Progenitor cell of endocrine pancreas (in vitro differentiated cells): Measurements from ENCODE around the gene SPATS2L. TPM values are rescaled to one million over a fixed set of nuclear protein-coding genes. Genes with fewer than 3 reads are reported as not detected.
A peak's percentile ranks its signal among the peaks of the same experiment; 100 is the strongest.

Source experiments
- DNase-seq: peaks from one replicate; pipeline ENCODE4 v3.0.0; 2021; ENCODE audit warnings: low spot score; ENCODE audit not compliant: unreplicated experiment
- H3K27ac Mint-ChIP-seq: 2 replicates; pipeline ENCODE4 v1.8.0; 2021; ENCODE audit warnings: mild to moderate bottlenecking, moderate library complexity, mixed read lengths
- H3K27me3 Mint-ChIP-seq: 2 replicates; pipeline ENCODE4 v1.8.0; 2021; ENCODE audit warnings: mixed read lengths
- H3K36me3 Mint-ChIP-seq: 2 replicates; pipeline ENCODE4 v1.8.0; 2022; ENCODE audit warnings: mixed read lengths; ENCODE audit not compliant: insufficient read depth
- H3K4me1 Mint-ChIP-seq: 2 replicates; pipeline ENCODE4 v1.8.0; 2021; ENCODE audit warnings: low read depth, mixed read lengths
- H3K4me3 Mint-ChIP-seq: 2 replicates; pipeline ENCODE4 v1.8.0; 2021; ENCODE audit warnings: low read depth, mild to moderate bottlenecking, moderate library complexity, mixed read lengths
- H3K9me3 Mint-ChIP-seq: 2 replicates; pipeline ENCODE4 v1.8.0; 2021; ENCODE audit warnings: low read depth, mixed read lengths
- total RNA-seq: library from RNA; stranded (reverse); gene quantifications from 2 replicates; pipeline ENCODE4 v1.2.1, GENCODE V29; 2021
- TF ChIP-seq, protein P1 (sequence below): fragments of 200-600 bp; sonication (generic); IDR thresholded peaks from one replicate; pipeline ENCODE4 v1.5.0; 2021; ENCODE audit warnings: antibody characterized with exemption, mild to moderate bottlenecking; ENCODE audit not compliant: unreplicated experiment

SPATS2L gene
- total RNA-seq, 1 donor from 2014 or later: 110 TPM

DNA sequence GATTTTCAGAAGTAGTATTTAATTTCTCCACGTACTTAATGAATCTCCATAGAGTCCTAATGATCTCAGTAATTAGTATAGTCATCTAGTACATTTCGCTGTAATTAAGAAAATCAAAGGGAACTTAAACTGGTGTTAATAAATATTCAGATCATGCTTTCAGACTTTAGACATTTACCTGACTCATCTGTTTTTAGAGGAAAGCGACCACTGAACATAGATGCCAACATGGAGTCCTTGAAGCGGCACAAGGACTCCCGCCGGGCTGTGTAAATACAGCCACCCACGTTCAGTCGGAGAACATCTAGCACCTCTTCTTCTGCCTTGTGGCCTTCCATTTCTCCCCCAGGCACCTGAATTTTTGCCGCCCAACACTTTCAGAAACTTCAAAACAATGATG, 200.2 kb downstream of the SPATS2L start:
- H3K4me3 Mint-ChIP-seq: no peak overlapping the region
- H3K27me3 Mint-ChIP-seq: no peaks in the 10 kb centered on the region
- H3K4me1 Mint-ChIP-seq: peaks cover 10% of the 10 kb centered on the region
- peaks cover 3% of the 10 kb centered on the region for H3K9me3 Mint-ChIP-seq
- TF ChIP-seq, protein P1, sequence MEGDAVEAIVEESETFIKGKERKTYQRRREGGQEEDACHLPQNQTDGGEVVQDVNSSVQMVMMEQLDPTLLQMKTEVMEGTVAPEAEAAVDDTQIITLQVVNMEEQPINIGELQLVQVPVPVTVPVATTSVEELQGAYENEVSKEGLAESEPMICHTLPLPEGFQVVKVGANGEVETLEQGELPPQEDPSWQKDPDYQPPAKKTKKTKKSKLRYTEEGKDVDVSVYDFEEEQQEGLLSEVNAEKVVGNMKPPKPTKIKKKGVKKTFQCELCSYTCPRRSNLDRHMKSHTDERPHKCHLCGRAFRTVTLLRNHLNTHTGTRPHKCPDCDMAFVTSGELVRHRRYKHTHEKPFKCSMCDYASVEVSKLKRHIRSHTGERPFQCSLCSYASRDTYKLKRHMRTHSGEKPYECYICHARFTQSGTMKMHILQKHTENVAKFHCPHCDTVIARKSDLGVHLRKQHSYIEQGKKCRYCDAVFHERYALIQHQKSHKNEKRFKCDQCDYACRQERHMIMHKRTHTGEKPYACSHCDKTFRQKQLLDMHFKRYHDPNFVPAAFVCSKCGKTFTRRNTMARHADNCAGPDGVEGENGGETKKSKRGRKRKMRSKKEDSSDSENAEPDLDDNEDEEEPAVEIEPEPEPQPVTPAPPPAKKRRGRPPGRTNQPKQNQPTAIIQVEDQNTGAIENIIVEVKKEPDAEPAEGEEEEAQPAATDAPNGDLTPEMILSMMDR: no peak
- H3K36me3 Mint-ChIP-seq: peaks cover 8% of the 10 kb centered on the region
- no peak overlapping the region for H3K27ac Mint-ChIP-seq
- DNase-seq: no peak

DNA sequence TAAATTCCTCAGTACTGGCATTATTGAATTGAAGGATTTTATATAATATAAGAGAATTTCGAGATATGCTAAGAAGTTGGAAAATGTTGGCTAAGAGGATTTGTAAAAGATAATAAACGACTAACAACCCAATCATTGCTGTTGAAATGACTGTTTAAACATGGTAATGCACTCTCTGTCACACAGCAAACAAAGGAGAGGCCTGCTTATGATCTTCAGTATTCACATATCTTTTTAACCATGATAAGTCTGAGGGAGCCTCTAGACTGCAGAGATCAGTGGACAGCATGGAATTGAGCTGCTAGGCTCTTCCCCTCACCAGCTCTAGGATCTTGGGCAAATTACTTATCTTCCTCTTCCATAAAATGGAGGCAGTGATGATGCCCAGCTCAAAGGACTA, 200.7 kb downstream of the SPATS2L start:
- TF ChIP-seq, protein P1: no peak
- H3K27me3 Mint-ChIP-seq: no peaks in the 10 kb centered on the region
- peaks cover 10% of the 10 kb centered on the region for H3K4me1 Mint-ChIP-seq
- H3K9me3 Mint-ChIP-seq: peaks cover 3% of the 10 kb centered on the region
- no peak overlapping the region for H3K27ac Mint-ChIP-seq
- peaks cover 8% of the 10 kb centered on the region for H3K36me3 Mint-ChIP-seq
- no peak overlapping the region for H3K4me3 Mint-ChIP-seq
- DNase-seq: no peak

DNA sequence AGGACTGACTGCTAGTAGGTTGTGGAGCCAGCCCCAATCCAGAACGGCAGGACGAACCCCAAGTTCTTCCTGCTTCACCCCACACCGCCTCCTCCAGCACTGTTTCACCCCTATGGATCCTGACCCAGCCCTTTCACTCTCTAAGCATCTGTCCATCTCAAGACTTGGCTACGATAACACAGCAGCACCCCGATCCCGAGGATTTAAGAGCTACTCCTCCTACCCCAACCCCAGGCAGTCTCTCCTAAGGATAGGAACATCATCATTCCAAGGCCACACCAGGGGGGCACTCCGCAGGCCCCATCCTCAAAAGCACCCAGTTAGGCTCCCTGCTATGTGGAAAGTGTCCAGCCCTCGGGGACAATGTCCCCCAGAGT, 202.7 kb downstream of the SPATS2L start:
- H3K4me1 Mint-ChIP-seq: peaks cover 10% of the 10 kb centered on the region
- peak overlapping the region; percentile 87 for H3K4me3 Mint-ChIP-seq
- H3K27ac Mint-ChIP-seq: peak overlapping the region; percentile 94
- DNase-seq: no peak
- H3K27me3 Mint-ChIP-seq: no peaks in the 10 kb centered on the region
- TF ChIP-seq, protein P1: no peak
- no peaks in the 10 kb centered on the region for H3K9me3 Mint-ChIP-seq
- no peaks in the 10 kb centered on the region for H3K36me3 Mint-ChIP-seq

DNA sequence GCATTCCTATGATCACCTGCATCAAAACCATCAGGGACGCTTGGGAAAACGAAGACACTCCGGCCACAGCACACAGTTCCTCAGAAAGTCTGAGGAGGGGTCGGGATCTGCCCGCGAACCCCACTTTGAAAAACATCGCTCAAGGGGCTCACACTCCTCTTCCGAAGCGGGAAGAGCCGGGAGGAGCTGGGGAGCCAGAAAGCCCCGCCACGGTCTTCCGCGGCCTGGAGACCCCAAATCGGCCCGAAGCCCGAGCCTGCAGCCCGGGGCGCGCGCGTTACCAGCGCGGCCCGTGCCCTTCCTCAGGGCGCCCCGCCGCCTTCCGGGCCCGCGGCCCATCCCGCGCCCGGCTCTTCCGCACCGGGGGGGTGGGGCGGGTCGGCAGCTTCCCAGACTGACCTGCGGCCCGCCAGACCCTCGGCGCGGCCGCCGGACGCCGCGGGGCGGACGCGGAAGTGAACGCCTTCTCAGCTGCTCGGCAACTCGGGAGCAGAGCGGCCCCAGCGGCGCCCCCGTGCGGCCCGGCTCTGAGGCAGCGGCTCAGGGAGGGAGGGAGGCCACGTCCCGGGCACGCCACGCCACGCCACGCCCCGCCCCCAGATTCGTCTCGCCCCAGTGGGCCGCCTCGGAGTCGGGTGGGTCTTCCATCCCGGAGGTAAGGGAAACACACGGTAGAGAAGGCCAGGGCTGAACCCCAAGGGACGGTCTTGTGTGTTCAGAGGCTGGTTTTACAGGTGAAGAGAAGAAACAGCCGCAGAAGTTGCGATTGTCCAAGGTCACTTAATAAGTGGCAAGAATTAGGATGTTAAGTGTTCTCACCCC, 203.3 kb downstream of the SPATS2L start, which contains the start of gene KCTD18:
Gene KCTD18, minus strand, starts transcription at position 457 of the 822 bp plus-strand sequence. CDS start 3,052 bp downstream, outside the sequence.
- DNase-seq: peak; percentile 93
- H3K36me3 Mint-ChIP-seq: no peaks in the 10 kb centered on the region
- H3K27ac Mint-ChIP-seq: peak within 1 kb of the TSS; percentile 94
- peaks cover 10% of the 10 kb centered on the region for H3K4me1 Mint-ChIP-seq
- H3K27me3 Mint-ChIP-seq: peaks cover 3% of the 10 kb centered on the region
- H3K4me3 Mint-ChIP-seq: peak within 1 kb of the TSS; percentile 87
- H3K9me3 Mint-ChIP-seq: no peaks in the 10 kb centered on the region
- TF ChIP-seq, protein P1: peak; percentile 93

DNA sequence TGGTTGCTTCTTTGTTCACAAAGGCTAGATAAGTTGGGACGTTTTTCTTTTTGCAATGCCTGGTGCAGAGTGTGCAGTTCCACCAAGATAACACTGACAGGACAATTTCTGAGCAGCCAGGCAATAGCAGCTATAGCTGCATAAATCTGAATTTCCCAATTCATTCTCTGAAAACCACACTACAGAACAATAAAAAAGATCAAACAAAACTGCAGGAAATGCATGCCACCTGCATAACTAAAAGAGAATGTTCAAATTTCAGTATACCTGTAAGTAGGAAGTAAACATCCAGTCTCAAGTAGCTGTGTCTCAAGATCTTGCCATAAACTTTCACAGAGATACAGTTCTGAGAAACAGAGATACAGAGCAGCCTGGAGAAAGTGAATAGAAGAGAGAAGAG, 208.7 kb downstream of the SPATS2L start:
- TF ChIP-seq, protein P1: no peak
- no peak for DNase-seq
- Mint-ChIP-seq H3K27ac (no peak overlapping the region), H3K9me3 (peaks cover 13% of the 10 kb centered on the region), H3K4me3 (no peak overlapping the region), H3K4me1 (peaks cover 3% of the 10 kb centered on the region), H3K36me3 (no peaks in the 10 kb centered on the region), H3K27me3 (peaks cover 6% of the 10 kb centered on the region)
